Femur (tissue), 1 donor: ENCODE results near the gene LAMC1.

Experiments
- DNase-seq: peaks from one replicate; pipeline ENCODE4 v3.0.0-alpha.2; 2017

Gene LAMC1

DNA sequence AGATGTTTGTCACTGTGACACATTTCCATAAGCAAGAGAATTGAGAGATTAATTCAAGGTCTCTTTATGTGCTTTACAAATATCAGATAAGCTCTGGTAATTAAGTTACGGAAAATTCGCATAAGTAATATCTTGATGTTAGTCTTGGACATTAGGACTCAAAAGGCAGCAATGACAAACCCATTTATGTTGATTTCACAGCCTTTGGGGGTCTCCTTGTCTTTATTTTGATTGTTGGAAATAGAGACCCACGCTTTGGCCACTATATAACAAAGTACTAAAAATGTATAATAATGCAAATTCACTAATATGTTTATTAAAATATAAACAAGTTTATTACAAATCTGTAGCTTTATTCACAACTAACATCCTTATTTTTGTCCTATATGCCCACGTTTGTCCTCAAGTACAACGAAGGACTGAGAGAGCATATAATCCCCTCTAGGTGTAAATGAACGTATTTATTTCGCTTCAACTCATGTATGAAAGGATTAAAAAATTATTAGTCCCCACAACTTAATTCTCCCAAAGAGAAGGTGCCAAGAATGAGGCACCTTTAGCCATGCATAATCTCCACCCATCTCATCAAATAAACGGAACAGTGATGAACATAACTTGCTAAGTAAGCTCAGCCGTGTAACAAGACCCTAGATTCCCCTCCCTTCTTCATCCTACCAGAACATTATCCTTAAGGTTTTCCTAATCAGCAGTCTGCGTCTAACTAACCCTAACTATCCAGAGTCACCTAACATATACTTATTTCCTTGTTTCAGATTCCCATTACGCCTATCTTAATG, 1.6 kb upstream of the LAMC1 start:
- no peak for DNase-seq

DNA sequence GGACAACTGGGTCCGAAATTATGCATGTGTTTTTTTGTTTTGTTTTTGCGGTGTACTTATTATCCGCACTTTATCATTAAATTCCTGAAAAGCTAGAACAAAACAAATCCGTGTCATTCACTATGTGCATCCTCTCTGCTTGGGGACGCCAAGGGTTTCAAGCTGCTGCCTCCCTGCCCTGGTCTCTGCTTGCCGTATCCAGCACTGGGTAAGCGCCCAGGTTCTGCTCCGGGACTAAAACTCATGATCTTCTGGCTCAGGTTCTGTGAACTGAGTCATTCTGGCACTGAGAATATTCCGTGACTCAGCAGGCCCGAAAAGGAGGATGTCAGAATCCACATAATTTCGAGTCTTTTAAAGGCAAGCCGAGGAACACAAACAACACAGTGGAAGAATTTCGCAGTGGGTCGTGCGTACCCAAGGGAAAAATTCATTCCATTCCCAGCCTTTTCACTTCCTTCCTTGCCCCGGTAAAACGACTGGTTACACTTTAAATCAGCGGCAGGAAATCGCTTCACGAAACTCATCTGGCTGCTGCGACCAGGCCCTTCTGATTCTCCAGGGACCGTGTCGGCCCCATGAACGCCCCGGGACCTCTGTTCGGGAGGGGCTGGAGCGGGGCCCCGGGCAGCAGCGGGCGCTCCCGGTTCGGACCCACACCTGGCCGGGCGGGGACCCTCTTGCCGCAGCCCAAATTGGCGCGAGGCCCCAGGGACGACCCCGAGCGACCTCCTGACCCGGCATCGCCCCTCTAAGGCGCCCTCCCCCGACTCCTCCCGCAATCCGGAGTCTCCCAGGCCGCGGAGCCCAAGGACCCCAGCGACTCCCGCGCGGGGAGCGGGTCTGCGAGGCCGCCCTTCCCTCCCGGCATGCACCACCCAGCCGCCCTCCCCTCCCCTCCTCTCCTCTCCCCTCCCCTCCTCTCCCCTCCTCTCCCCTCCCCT, 746 bp upstream of the LAMC1 start:
- DNase-seq: peak; percentile 92

GRCh38 chr1:183023601-183024316, 539 bp downstream of the LAMC1 start:
- DNase-seq: peak; percentile 74

DNA sequence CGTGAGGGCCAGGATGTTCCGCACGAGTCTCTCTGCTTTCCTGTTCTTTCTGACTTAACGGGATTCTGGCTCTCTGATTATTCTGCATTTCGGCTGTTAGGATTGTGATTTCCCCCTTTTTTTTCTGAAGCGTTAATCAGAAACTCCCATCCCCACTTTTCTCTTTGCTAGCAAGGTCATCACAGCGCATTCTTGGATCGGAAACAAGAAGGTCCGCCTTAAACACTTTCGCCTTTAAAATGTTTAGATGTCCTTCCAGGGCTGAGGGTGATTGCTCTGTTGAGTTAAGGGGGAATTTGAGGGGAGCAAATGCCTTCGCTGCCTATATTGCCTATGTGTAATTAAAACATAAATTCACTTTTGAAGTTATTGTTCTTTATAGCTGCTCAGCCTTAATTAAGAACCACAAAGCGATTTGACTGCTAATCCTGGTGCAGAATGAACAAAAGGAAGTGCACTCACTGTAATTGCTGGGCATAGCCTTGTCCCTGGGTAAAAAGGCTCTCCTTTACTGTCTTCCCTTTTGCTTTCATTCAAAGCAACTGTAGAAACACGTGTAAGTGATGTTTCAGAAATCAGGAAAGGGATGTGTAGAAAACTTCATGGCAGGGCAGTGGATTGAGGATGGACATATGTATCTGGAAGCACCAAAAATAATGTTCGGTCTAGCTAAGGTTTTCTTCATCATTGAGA, 1.2 kb downstream of the LAMC1 start:
- DNase-seq: no peak

DNA sequence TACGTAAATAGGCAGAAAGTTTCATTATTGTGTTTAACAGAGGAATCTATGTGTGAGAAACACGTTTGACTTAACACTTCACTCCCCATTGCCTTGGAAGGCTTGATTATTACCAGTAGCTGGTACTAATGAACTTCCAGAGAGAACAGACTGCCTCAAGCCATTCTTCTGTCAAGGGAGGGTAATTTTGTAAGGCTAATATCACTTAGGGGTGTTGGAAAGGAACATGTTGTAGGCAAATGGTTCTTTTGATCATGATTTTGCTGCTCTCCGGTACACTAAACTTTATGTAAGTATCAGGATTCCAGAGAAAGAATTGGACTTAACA, 1.8 kb downstream of the LAMC1 start:
- DNase-seq: no peak

GRCh38 chr1:183025782-183026774, 2.9 kb downstream of the LAMC1 start:
- DNase-seq: no peak

DNA sequence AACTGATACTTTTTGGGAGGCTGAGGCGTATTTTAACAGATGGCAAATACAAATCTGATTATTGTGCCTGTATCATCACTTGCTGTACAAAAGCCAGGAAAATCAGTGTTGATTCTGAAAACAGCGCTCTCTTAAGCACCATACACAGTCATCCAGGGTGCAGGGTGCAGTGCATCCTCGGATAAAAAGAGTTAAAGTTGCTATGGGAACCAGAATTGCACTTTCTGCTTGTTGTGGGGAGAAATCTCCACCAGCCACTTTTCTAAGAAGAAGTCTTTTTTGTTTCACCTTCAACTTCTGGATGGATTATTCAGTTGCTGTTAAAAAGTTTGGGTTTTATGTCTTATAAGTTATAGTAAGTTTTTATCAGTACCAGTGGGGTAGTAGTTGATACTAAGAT, 3.8 kb downstream of the LAMC1 start:
- DNase-seq: no peak

DNA sequence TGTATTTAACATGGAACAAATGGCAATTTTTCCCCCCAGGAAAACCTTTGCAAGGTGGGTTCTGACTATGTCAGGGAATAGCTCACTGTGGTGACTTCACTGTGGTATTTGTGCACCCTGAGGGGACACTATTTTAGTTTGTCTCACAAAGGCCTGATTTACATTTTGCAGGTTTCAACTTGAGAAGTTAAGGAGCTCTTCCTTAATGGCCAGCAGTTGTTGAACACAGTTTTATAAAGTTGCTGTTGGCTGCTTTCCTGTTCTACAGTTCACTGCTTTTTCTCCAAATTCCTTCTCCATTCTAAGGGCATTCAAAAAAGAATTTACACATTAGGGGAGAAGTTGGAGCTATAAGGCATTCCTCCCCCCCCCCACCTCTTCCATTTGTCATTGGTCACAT, 4.6 kb downstream of the LAMC1 start:
- no peak for DNase-seq

GRCh38 chr1:183029591-183030000, 6.4 kb downstream of the LAMC1 start:
- no peak for DNase-seq

DNA sequence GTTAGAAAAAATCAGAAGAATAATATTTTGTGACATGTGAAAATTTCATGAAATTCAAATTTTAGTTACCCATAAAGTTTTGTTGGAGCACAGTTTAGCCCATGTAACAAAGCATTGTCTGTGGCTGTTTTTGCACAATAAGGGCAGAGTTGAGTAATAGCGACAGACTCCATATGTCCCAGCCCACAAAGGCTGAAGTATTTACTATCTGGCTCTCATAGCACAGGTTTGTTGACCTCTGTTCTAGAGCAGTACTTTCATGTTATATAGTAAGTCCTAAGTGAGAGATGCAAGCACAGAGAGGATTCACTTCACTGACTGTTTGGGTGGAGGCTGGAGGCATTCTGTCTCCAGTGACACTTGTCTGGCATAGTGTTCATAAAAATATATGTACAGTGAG, 6.8 kb downstream of the LAMC1 start:
- DNase-seq: no peak

- no peak for DNase-seq
Measured at GRCh38 chr1:183032122-183032921, 9.1 kb downstream of the LAMC1 start.

DNA sequence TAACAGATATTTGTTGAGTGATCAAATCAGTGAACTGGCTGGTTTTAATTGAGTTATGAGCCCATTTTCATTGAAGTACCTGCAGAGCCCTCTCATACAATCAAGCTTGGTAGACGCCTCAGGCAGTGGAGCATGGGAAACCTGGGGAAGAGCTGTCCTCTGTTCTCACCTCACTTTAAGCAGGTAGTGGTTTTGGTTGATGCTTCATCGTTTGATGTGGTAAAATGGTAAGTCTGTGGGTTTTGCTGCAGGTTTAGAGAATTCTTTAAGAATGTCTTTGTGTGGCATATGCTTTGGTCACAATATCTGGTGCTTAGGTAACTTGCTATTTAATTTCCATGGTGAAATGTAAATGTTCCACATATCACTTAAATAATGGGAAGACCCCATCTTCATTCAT, 10.0 kb downstream of the LAMC1 start:
- DNase-seq: no peak

DNA sequence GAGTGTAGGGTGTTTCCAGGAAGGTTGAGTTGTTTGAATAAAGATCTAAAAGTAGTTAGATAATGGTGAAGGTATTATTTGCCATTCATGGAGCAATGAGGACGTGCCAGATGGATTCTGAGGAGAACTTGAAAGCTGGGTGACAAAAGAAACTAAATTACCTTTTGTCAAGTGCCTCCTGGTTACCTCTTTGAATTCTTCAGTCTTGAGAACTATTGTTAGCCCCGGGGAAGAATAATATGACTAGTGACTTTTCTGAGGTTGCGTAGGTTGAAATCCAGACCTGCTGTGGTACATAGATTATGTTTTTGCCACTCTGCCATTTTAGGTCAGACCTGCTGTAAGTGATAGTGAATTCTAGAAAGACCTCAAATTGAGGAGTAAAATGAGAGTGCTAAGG, 11.5 kb downstream of the LAMC1 start:
- DNase-seq: no peak

DNA sequence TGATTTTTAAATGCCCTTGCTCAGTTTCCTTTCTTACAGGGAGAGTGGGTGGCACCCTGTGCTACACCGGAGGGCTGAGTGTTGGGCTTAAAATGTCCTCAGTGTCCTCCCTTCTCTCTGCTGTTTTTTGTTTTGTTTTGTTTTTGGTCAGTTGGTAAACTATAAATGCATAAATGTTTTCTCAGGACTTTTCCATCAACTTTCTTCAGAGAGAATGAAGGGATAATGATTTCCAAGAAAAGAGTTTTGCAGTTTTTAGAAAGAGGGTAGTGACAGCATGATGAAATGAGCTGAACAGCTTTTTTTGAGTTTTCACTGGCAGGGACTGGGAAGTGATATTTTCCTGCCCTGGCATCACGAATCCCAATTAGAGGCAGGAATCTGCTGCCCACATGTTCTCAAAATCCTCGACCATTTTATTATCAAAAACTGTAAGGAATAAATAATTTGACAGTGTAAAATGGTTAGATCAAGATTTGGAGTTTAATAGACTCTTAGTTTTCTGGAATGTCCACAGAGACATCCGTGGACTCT, 15.2 kb downstream of the LAMC1 start:
- DNase-seq: no peak

DNA sequence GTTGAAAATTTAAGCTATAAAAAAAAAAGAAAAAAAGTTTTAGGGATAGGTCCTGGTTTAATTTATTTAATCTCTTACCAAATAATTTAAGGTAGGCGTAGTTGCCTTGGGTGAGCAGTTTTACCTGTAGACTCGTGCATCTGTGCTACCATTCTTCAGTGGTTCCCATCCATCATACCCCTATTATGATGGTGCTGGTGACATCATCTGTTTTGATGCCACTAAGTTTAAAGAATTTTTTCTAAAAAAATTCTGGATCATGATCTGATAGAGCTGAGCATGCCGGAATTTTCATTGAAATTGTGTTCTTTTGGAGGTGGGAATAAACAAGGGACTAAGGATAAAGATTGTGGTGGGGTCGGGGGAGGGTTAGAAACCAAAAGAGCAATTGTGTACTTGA, 15.7 kb downstream of the LAMC1 start:
- no peak for DNase-seq

DNA sequence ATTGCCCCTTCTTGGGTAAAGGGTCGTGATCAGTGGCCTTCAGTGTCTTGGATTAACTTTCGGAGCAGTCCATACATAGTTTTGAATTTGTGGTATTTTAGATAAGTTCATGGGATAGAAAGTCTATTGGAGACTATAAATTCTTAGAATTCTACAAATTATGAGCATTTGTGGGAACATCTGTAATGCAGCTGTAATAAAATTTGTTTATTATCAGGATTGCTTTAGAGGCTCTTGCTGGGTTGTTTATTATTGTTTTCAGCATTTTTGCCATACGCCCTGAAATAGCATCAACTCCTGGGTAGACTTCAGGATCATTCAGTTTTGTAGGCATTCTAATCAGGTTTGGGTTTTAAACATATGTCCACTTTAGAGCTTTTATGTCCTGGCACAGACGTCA, 16.1 kb downstream of the LAMC1 start:
- no peak for DNase-seq

GRCh38 chr1:183039985-183040447, 16.8 kb downstream of the LAMC1 start:
- DNase-seq: peak; percentile 16

GRCh38 chr1:183040547-183040971, 17.3 kb downstream of the LAMC1 start:
- DNase-seq: no peak

- DNase-seq: no peak
Measured at GRCh38 chr1:183043254-183043653, 20.0 kb downstream of the LAMC1 start.
